Omental fat pad (tissue), 4 donors: ENCODE data around the gene KIF18A. TPM values are rescaled to one million over a fixed set of nuclear protein-coding genes. Genes with fewer than 3 reads are reported as not detected.

Experiments
- small RNA-seq: library from RNA; depleted of rRNA; stranded (forward); fragments of <200 nt; gene quantifications from one replicate; pipeline ENCODE3, GENCODE V24; 2016
- total RNA-seq, 4 donors: library from RNA; depleted of rRNA; stranded (reverse); fragments of >200 nt; gene quantifications; one replicate each; pipeline ENCODE4 v1.1.0, GENCODE V29; 2016

The KIF18A gene
- total RNA-seq, 4 donors from 2014 or later: 0.25 to 1.7 (median 1.2) TPM

Small RNA genes lying within 50 kb of the gene (small RNA-seq; reads per million reads assigned to genes)
- gene AC023206.1 (not detected), gene MIR610 (not detected)

Other genes with a start within 250 kb of the KIF18A start
- gene METTL15, start 232 bp upstream of the KIF18A start, total RNA-seq: 10 to 100 TPM in 2 of 4 donors, 1 to 10 TPM in 2; 4.9 to 11.8 (median 9.4) TPM